H1 (cell line): ENCODE results near the gene NOL12. TPM values are rescaled to one million over a fixed set of nuclear protein-coding genes. Genes with fewer than 3 reads are reported as not detected.

Experiments
- ATF3 ChIP-seq: IDR thresholded peaks from 2 replicates; pipeline ENCODE4 v1.6.1; 2011; ENCODE audit warnings: low read depth, mild to moderate bottlenecking, low read length; ENCODE audit not compliant: insufficient read depth
- polyA plus RNA-seq, 7 experiments: library from polyadenylated mRNA; depleted of rRNA in 3 of 7; stranded (reverse) in 5 of 7; unstranded in 2 of 7; fragments of >200 nt in 5 of 7; fragments of 200-250 nt in 2 of 7; gene quantifications; 1 replicate in 5 of 7; 2 replicates in 1 of 7; 4 replicates in 1 of 7; pipeline versions ENCODE4 v1.2.1 to v1.2.3, GENCODE V29; 2011 to 2013; ENCODE audit warnings: missing spikeins in 2 of 7, mixed read lengths in 2 of 7
- total RNA-seq: library from RNA; stranded (reverse); fragmentation: NEBNext Ultra II Directional; extraction: Animal tissue kit (Norgen Biotek cat#: 25700); gene quantifications from 2 replicates; pipeline ENCODE4 v1.2.1, GENCODE V29; 2021

NOL12 gene
- total and polyA plus RNA-seq, 2 of the 8 experiments (the other 6 are each of a cell fraction or from before 2014, with no cell fraction given), result 25.3 to 28.3 TPM

- TF ChIP-seq ATF3, result no peak
These were observed 53.5 kb downstream of the NOL12 start (continued) for GRCh38 chr22:37739611-37740049.
